Suppressor macrophage (primary cell): Measurements from ENCODE around the gene VAMP1.

ENCODE experiments used
- DNase-seq, 4 experiments: peaks; one replicate each; pipeline ENCODE4 v3.0.0-alpha.2; 2020 to 2022

Gene VAMP1

GRCh38 chr12:6425590-6426531 lies 44.6 kb downstream of the VAMP1 start:
- peak; percentile 77 to 95 (median 88) for DNase-seq

- DNase-seq: no peak
Measured at GRCh38 chr12:6424866-6425265, 45.6 kb downstream of the VAMP1 start.

- DNase-seq: no peak
Measured at GRCh38 chr12:6424008-6424347, 46.5 kb downstream of the VAMP1 start.

GRCh38 chr12:6423267-6424007 lies 47.0 kb downstream of the VAMP1 start:
- DNase-seq: peak; percentile 94 to 98 (median 96)

GRCh38 chr12:6420364-6420763 lies 50.1 kb downstream of the VAMP1 start:
- DNase-seq: no peak

- no peak for DNase-seq
Measured at GRCh38 chr12:6418796-6419195, 51.7 kb downstream of the VAMP1 start.

GRCh38 chr12:6416596-6416995 lies 53.9 kb downstream of the VAMP1 start:
- DNase-seq: peak; percentile 81 to 93 (median 88)
